GM18861 (cell line): ENCODE data around the gene MAGEA6.
"Not testable (repeated sequence)": the region's sequence is repeated elsewhere in the genome, so short reads cannot be mapped to it uniquely, and the experiment has no call there.

ENCODE experiments used
- ATAC-seq: cut with Tn5 transposase; IDR thresholded peaks from one replicate; pipeline ENCODE4 v1.9.1; 2021; ENCODE audit not compliant: unreplicated experiment

MAGEA6 gene

GRCh38 chrX:152734143-152734858 is 35.2 kb downstream of the MAGEA6 start:
- ATAC-seq = not testable (repeated sequence)

GRCh38 chrX:152733261-152733975 is 36.1 kb downstream of the MAGEA6 start, which contains the start of the genes CSAG1 and MAGEA12:
CSAG1 (minus strand) TSS chrX:152733721; CDS start chrX:152732460, 1,261 bp downstream.
MAGEA12 (plus strand) TSS chrX:152733757; CDS start chrX:152736162, 2,405 bp downstream.
- no peak for ATAC-seq

- ATAC-seq = no peak
Observed at GRCh38 chrX:152725409-152725808, 44.1 kb downstream of the MAGEA6 start.
